Measurements from ENCODE around the gene CASQ1.

CASQ1 gene

GRCh38 chr1:160163615-160164014, 26.8 kb upstream of the CASQ1 start:
- Mint-ChIP-seq H3K27me3 (peaks cover 9% of the 10 kb centered on the region), H3K9me3 (no peaks in the 10 kb centered on the region), H3K4me3 (no peak overlapping the region), H3K27ac (no peak overlapping the region), H3K4me1 (peaks cover 27% of the 10 kb centered on the region)
- ATAC-seq (no peak), DNase-seq (no peak)

DNA sequence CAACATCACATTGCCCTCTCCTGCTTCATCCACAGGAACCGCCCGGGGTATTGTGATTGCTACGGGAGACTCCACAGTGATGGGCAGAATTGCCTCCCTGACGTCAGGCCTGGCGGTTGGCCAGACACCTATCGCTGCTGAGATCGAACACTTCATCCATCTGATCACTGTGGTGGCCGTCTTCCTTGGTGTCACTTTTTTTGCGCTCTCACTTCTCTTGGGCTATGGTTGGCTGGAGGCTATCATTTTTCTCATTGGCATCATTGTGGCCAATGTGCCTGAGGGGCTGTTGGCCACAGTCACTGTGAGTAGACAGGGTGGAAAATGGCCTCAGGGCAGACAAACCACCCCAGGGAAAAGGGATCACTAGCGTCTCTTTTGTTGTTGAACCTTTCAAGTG, 26.3 kb upstream of the CASQ1 start:
- ATAC-seq: no peak
- H3K9me3 Mint-ChIP-seq: no peaks in the 10 kb centered on the region
- H3K4me1 Mint-ChIP-seq: peaks cover 31% of the 10 kb centered on the region
- DNase-seq: no peak
- H3K4me3 Mint-ChIP-seq: no peak overlapping the region
- H3K27ac Mint-ChIP-seq: no peak overlapping the region
- H3K27me3 Mint-ChIP-seq: peaks cover 8% of the 10 kb centered on the region

DNA sequence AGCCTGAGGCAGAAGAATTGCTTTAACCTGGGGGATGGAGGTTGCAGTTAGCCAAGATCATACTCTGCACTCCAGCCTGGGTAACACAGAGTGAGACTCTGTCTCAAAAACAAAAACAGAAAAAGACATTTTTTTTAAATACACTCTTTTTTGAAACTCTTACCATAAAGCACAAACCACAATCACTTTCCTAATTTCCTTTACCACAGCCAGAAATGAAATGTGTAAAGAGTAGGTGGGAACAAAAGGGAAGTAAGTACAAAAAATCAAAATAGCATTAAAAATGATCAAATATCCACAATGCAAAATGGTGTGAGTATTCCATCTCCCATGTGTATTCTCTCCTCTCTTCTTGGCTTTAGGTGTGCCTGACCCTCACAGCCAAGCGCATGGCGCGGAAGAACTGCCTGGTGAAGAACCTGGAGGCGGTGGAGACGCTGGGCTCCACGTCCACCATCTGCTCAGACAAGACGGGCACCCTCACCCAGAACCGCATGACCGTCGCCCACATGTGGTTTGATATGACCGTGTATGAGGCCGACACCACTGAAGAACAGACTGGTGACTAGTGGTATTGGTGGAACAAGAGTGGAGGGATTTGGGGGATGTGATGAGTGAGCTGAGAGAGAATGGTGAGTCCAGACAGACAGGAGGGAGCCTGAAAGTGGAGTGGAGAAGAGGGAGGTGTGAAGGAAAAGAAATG, 24.1 kb upstream of the CASQ1 start:
- Mint-ChIP-seq H3K4me1 (peaks cover 43% of the 10 kb centered on the region), H3K9me3 (no peaks in the 10 kb centered on the region), H3K4me3 (no peak overlapping the region), H3K27ac (no peak overlapping the region), H3K27me3 (peaks cover 14% of the 10 kb centered on the region)
- DNase-seq (no peak), ATAC-seq (no peak)

- Mint-ChIP-seq H3K27ac (peak overlapping the region in 1 of 2 donors; percentile 83), H3K4me1 (peaks cover 43% of the 10 kb centered on the region), H3K9me3 (no peaks in the 10 kb centered on the region), H3K4me3 (no peak overlapping the region), H3K27me3 (peaks cover 21% of the 10 kb centered on the region)
- DNase-seq: no peak
- ATAC-seq: no peak
Measured at GRCh38 chr1:160167056-160167455, 23.3 kb upstream of the CASQ1 start.

DNA sequence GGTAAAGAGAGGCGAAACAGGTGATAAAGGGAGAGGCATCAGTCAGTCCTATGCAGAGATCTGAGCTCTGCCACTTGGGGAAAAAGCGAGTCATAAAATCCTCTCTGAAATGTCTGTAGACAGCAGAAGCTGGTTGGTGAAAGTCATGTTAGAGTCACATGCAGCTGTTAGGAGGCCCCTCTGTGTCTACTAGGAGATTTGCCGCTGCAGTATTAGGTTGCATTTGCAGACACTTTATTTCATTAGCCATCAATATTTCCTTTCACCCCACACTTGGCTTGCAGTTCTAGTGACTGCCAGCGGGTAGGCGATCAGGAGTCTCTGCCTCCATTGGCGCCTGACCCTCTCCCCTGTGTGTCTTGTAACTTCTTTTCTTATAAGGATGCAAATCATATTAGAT, 22.8 kb upstream of the CASQ1 start:
- H3K27me3 Mint-ChIP-seq: peaks cover 26% of the 10 kb centered on the region
- DNase-seq (peak; percentile 20 to 35), ATAC-seq (peak; percentile 73)
- peak overlapping the region in 1 of 2 donors; percentile 83 for H3K27ac Mint-ChIP-seq
- no peaks in the 10 kb centered on the region for H3K9me3 Mint-ChIP-seq
- no peak overlapping the region for H3K4me3 Mint-ChIP-seq
- H3K4me1 Mint-ChIP-seq: peaks cover 43% of the 10 kb centered on the region

- Mint-ChIP-seq H3K27ac (no peak overlapping the region), H3K4me3 (no peak overlapping the region), H3K27me3 (peaks cover 31% of the 10 kb centered on the region), H3K4me1 (peaks cover 43% of the 10 kb centered on the region), H3K9me3 (no peaks in the 10 kb centered on the region)
- no peak for DNase-seq
- no peak for ATAC-seq
Measured at GRCh38 chr1:160168016-160168415, 22.4 kb upstream of the CASQ1 start.

DNA sequence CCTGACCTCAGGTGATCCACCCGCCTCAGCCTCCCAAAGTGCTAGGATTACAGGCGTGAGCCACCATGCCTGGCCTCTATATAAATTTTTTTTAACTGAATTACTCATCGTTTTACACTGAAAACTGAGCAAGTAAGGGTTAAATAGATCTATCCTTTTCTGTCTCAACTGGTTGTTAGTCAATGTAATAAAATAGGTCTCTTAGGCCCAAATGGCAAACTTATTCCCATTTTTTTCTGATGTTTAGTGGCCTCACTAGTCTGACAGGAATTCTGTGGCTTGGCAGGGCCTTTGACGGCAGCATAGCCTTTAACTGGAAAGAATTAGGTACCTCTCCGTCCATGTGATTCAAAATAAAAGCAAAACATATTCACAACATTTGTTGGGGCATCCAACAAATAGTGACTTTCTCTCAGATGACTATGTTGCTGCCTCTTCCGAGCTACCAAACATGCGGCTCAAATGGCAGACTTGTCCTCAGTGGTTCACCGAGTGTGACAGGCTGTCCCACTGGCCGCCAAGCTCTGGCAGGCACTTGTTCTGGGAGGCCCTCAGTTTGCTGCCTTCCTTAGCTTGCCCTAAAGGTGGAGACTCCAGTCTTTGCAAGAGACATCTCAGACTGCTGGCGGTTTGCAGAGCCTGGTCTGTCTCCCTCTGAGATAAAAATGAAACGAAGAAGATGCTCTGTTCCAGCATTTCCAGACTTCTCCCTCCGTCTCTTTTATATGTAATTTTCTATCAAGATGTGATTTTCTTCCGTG, 21.6 kb upstream of the CASQ1 start:
- DNase-seq (no peak), ATAC-seq (no peak)
- peak overlapping the region in 1 of 2 donors; percentile 63 for H3K4me3 Mint-ChIP-seq
- H3K9me3 Mint-ChIP-seq: no peaks in the 10 kb centered on the region
- H3K27me3 Mint-ChIP-seq: peaks cover 38% of the 10 kb centered on the region
- H3K4me1 Mint-ChIP-seq: peaks cover 43% of the 10 kb centered on the region
- H3K27ac Mint-ChIP-seq: peak overlapping the region in 1 of 2 donors; percentile 42

- DNase-seq (peak; percentile 62 to 82), ATAC-seq (peak; percentile 96)
- Mint-ChIP-seq H3K27ac (no peak overlapping the region), H3K27me3 (peaks cover 47% of the 10 kb centered on the region), H3K9me3 (no peaks in the 10 kb centered on the region), H3K4me1 (peaks cover 43% of the 10 kb centered on the region), H3K4me3 (peak overlapping the region; percentile 52 to 63)
Measured at GRCh38 chr1:160169553-160170399, 20.6 kb upstream of the CASQ1 start.

DNA sequence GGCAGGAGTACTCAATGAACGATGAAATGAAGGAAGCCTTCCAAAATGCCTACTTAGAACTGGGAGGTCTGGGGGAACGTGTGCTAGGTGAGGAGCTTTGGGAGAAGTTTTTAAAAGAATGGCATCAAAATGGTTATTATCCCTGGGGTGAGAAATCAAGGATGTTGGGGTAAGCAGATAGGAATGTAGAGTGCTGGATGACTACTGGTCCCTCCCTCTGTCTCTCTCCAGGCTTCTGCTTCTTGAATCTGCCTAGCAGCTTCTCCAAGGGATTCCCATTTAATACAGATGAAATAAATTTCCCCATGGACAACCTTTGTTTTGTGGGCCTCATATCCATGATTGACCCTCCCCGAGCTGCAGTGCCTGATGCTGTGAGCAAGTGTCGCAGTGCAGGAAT, 19.0 kb upstream of the CASQ1 start:
- H3K9me3 Mint-ChIP-seq: no peaks in the 10 kb centered on the region
- H3K4me3 Mint-ChIP-seq: no peak overlapping the region
- ATAC-seq (no peak), DNase-seq (no peak)
- no peak overlapping the region for H3K27ac Mint-ChIP-seq
- peaks cover 40% of the 10 kb centered on the region for H3K27me3 Mint-ChIP-seq
- peaks cover 35% of the 10 kb centered on the region for H3K4me1 Mint-ChIP-seq

DNA sequence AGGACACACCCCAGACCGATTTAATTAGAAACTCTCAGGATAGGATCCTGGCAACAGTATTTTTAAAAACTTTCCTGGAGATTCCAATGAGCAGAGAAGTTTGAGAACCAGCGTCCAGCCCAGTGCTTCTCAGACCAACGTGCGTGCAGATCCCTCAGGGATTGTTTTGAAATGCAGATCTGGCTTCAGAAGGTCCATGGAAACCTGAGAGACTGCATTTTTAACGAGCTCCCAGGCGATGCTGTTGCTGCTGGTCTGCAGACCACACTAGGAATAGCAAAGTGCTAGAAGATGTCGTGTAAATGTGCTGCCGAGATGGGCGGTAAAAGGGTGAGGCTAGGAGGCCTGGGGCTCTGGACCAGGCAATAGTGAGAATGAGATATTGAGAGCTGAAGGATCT, 18.4 kb upstream of the CASQ1 start:
- DNase-seq: no peak
- Mint-ChIP-seq H3K4me3 (no peak overlapping the region), H3K27ac (no peak overlapping the region), H3K9me3 (no peaks in the 10 kb centered on the region), H3K27me3 (peaks cover 40% of the 10 kb centered on the region), H3K4me1 (peaks cover 32% of the 10 kb centered on the region)
- ATAC-seq: no peak

DNA sequence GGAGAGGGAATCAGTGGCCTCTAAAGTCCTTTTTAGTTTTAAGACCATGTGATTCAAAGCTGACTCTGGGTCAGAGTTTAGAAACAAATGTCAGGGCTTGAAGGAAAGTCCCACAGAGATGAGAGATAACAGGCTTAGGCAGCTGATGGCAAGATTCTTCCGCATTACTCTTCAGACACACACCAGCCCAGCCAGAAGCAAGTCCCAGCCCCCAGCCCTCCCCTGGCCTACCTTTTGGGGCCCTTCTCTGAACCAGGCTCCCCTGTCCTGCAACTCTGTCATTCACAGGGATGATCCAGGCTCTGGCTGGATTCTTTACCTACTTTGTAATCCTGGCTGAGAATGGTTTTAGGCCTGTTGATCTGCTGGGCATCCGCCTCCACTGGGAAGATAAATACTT, 13.1 kb upstream of the CASQ1 start:
- peaks cover 25% of the 10 kb centered on the region for H3K27me3 Mint-ChIP-seq
- no peaks in the 10 kb centered on the region for H3K9me3 Mint-ChIP-seq
- H3K4me1 Mint-ChIP-seq: peaks cover 9% of the 10 kb centered on the region
- no peak for ATAC-seq
- no peak overlapping the region for H3K27ac Mint-ChIP-seq
- H3K4me3 Mint-ChIP-seq: no peak overlapping the region
- DNase-seq: no peak

DNA sequence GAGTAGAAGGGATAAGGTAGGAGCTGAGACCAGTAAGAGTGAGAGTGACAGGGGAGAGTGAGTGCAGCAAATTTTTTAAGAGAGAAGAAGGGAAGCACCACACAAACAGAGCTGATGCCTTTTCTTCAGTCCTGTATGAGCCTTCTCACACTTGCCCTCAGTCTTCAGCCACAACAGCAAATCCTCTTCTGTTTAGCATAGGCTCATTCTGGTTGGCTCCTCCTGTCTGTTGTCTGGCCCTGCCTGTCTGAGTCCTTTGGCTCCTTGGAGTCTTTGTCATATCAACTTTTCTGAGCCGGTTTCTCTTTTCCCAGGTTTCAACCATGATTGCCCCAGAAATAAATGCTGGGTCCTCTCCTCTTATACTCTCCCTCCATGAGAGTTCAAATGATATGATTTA, 12.7 kb upstream of the CASQ1 start:
- DNase-seq (no peak), ATAC-seq (no peak)
- peaks cover 9% of the 10 kb centered on the region for H3K4me1 Mint-ChIP-seq
- peaks cover 20% of the 10 kb centered on the region for H3K27me3 Mint-ChIP-seq
- H3K27ac Mint-ChIP-seq: no peak overlapping the region
- no peak overlapping the region for H3K4me3 Mint-ChIP-seq
- H3K9me3 Mint-ChIP-seq: no peaks in the 10 kb centered on the region

DNA sequence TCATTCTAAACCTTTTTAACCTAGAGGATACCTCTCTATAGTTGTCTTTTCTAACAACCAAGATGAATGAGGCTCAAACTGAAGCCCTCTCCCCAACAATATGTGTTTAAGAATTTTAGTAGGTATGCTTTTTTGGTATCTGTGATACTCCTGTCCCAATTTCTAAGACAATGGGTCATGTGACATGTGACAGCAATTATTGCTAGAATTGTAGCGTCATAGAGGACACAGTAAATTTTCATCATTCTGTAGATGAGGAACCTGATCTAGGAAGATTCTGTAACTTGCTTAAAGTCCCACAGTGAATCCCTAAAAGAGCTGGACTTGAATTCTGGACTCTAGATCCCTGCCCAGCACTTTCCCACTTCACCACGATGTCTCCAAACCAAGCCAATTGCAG, 11.6 kb upstream of the CASQ1 start:
- Mint-ChIP-seq H3K9me3 (no peaks in the 10 kb centered on the region), H3K27ac (no peak overlapping the region), H3K27me3 (peaks cover 10% of the 10 kb centered on the region), H3K4me3 (no peak overlapping the region), H3K4me1 (peaks cover 9% of the 10 kb centered on the region)
- ATAC-seq (no peak), DNase-seq (no peak)

DNA sequence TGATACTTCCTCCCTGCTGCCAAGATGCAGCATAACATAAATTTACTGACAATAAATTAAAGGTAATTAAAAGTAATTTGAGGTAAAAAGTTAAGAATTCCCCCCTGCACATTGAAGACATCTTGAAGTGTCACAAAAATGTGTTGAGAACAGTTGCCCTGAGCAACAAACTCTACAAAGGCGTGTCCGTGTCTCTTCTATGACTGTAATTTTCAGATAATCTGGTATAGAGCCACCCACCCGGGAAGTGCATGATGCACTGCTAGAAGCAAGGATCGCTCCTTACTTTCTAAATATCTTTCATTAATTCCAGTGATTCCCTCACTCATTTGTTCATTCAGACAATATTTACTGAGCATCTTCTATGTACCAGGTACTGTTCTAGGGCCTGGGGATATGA, 11.0 kb upstream of the CASQ1 start:
- Mint-ChIP-seq H3K27ac (no peak overlapping the region), H3K4me3 (no peak overlapping the region), H3K27me3 (peaks cover 3% of the 10 kb centered on the region), H3K4me1 (peaks cover 9% of the 10 kb centered on the region), H3K9me3 (no peaks in the 10 kb centered on the region)
- ATAC-seq: no peak
- no peak for DNase-seq

DNA sequence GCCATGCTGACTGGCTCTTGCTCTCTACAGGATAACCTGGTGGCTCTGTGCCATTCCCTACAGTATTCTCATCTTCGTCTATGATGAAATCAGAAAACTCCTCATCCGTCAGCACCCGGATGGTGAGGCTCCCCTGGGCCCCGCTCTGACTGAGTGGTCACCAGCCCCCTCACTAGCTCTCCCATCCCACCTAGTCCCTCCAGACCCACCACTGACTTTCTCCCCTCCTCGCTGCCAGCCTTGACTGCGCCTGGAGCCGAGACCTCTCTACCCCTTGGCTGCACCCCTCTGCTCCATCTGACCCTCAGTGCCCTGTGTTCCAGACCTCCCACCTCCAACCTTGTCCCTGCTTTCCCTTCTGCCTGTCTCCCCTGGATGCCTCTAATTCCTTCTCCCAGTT, 4.1 kb upstream of the CASQ1 start:
- no peaks in the 10 kb centered on the region for H3K9me3 Mint-ChIP-seq
- DNase-seq: no peak
- no peaks in the 10 kb centered on the region for H3K4me1 Mint-ChIP-seq

GRCh38 chr1:160186729-160187128, 3.6 kb upstream of the CASQ1 start:
- peak overlapping the region; percentile 3 to 4 for H3K27ac Mint-ChIP-seq
- H3K4me1 Mint-ChIP-seq: no peaks in the 10 kb centered on the region
- no peak overlapping the region for H3K4me3 Mint-ChIP-seq
- H3K27me3 Mint-ChIP-seq: peaks cover 13% of the 10 kb centered on the region
- ATAC-seq (no peak), DNase-seq (no peak)
- H3K9me3 Mint-ChIP-seq: no peaks in the 10 kb centered on the region

More for the DNA sequence above, 4.1 kb upstream of the CASQ1 start:
- H3K27ac Mint-ChIP-seq: no peak overlapping the region
- ATAC-seq: no peak
- peaks cover 13% of the 10 kb centered on the region for H3K27me3 Mint-ChIP-seq
- no peak overlapping the region for H3K4me3 Mint-ChIP-seq

Data from stimulated activated naive CD8-positive, alpha-beta T cell treated with anti-CD3 and anti-CD28 coated beads, Interleukin-15, amount 100 ng/mL, for 72 hours (primary cell).